ENCODE data around the gene OPCML. TPM values are rescaled to one million over a fixed set of nuclear protein-coding genes. Genes with fewer than 3 reads are reported as not detected.

The OPCML gene
- total RNA-seq, 1 donor from 2014 or later = 1.2 TPM

DNA sequence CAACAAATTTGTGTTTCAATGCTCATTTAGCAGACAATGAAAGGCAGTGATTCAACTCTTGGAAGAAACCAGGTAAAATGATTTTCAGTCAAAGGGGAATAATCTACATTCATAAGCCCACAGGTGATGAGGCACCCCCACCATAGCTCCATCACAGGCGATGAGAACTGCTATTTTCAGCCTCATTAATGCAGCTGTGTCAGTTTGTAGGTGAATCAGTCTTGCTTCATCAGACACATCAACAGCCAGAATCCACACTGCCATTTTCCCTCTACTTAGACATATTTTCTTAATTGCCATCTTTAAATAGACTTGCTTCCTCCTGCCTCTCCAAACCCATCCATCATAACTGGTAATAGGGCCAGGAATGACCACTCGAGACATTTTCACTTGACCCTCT is 701.0 kb downstream of the OPCML start:
- TF ChIP-seq, protein P1, sequence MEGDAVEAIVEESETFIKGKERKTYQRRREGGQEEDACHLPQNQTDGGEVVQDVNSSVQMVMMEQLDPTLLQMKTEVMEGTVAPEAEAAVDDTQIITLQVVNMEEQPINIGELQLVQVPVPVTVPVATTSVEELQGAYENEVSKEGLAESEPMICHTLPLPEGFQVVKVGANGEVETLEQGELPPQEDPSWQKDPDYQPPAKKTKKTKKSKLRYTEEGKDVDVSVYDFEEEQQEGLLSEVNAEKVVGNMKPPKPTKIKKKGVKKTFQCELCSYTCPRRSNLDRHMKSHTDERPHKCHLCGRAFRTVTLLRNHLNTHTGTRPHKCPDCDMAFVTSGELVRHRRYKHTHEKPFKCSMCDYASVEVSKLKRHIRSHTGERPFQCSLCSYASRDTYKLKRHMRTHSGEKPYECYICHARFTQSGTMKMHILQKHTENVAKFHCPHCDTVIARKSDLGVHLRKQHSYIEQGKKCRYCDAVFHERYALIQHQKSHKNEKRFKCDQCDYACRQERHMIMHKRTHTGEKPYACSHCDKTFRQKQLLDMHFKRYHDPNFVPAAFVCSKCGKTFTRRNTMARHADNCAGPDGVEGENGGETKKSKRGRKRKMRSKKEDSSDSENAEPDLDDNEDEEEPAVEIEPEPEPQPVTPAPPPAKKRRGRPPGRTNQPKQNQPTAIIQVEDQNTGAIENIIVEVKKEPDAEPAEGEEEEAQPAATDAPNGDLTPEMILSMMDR (conservative IDR thresholded peaks at IDR 0.05) = no peak
- H3K4me3 Mint-ChIP-seq = no peak overlapping the region
- peaks cover 3% of the 10 kb centered on the region for H3K9me3 Mint-ChIP-seq
- no peaks in the 10 kb centered on the region for H3K4me1 Mint-ChIP-seq
- no peak overlapping the region for H3K27ac Mint-ChIP-seq (ENCODE audit: unreplicated experiment)
- no peaks in the 10 kb centered on the region for H3K27me3 Mint-ChIP-seq (ENCODE audit: low read depth)
- DNase-seq (ENCODE audit: low read depth, low spot score) = no peak
- peaks cover 3% of the 10 kb centered on the region for H3K36me3 Mint-ChIP-seq (ENCODE audit: low read depth)

DNA sequence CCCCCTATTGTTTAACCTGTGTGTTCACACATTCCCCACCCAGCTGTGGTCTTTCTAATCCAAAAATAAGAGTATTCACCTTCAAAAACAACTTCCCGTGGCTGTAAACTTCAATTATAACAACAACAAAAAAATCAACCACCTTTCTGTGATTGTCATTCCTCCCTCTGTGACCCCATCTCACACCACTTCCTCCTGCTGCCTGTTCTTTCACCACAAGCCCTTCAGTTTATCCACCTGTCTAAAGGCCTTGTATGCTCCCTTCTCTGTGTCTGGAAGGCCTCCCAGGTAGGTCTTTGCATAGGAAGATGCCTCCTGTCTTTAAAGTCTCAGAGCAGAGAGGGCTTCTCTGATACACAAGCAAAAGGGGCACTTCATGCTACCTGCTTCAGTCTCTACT is 707.7 kb downstream of the OPCML start:
- Mint-ChIP-seq H3K27ac (ENCODE audit: unreplicated experiment) (no peak overlapping the region), H3K36me3 (ENCODE audit: low read depth) (peaks cover 3% of the 10 kb centered on the region), H3K4me3 (no peak overlapping the region), H3K27me3 (ENCODE audit: low read depth) (no peaks in the 10 kb centered on the region), H3K9me3 (peaks cover 3% of the 10 kb centered on the region), H3K4me1 (peaks cover 18% of the 10 kb centered on the region)
- TF ChIP-seq, protein P1 (conservative IDR thresholded peaks at IDR 0.05) = no peak
- no peak for DNase-seq (ENCODE audit: low read depth, low spot score)

DNA sequence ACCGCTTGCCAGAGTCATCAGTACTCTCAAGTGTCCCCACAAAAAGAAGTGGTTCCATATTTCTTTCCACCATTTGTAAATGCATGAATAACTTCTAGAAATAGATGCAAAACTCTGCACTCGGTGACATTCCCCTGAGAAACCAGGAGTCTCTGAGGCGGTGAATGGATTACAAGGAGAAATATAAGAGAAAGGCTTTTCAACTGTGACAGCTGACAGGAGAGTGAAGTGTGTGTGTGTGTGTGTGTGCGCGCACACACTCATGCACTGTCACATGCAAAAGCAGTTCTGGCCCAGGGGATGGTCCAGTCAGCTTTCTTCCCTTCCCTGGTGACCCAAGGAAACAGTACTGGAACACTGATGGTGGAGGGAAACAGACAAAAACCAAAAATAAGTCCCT is 710.0 kb downstream of the OPCML start:
- no peak for DNase-seq (ENCODE audit: low read depth, low spot score)

DNA sequence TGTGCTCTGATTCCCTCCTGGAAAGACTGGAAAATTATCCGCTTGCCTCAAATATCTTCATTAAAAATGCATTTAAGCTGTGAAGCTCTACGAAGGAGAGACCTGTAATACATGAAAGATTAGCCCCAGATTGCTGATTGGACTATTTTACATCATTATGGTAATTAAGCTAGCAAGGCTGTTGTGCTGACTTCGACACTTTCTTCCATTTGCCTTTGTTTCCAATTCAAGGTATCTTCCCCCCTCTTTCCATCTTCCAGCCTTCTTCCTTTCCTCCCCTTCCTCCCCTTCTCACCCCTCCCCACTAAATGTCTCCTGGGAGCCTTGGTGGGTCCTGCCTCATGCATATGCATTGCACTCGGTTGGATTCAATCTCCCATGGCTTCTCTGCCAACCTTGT is 710.8 kb downstream of the OPCML start:
- no peaks in the 10 kb centered on the region for H3K9me3 Mint-ChIP-seq
- peak overlapping the region; percentile 6 for H3K27ac Mint-ChIP-seq (ENCODE audit: unreplicated experiment)
- DNase-seq (ENCODE audit: low read depth, low spot score) = no peak
- TF ChIP-seq, protein P1 (conservative IDR thresholded peaks at IDR 0.05) = no peak
- peaks cover 18% of the 10 kb centered on the region for H3K4me1 Mint-ChIP-seq
- no peak overlapping the region for H3K4me3 Mint-ChIP-seq
- no peaks in the 10 kb centered on the region for H3K36me3 Mint-ChIP-seq (ENCODE audit: low read depth)
- H3K27me3 Mint-ChIP-seq (ENCODE audit: low read depth) = no peaks in the 10 kb centered on the region

More for the DNA sequence above, 710.0 kb downstream of the OPCML start:
- H3K36me3 Mint-ChIP-seq (ENCODE audit: low read depth) = no peaks in the 10 kb centered on the region
- H3K4me1 Mint-ChIP-seq = peaks cover 18% of the 10 kb centered on the region
- H3K4me3 Mint-ChIP-seq = no peak overlapping the region
- TF ChIP-seq, protein P1 (conservative IDR thresholded peaks at IDR 0.05) = no peak
- no peaks in the 10 kb centered on the region for H3K9me3 Mint-ChIP-seq
- no peak overlapping the region for H3K27ac Mint-ChIP-seq (ENCODE audit: unreplicated experiment)
- no peaks in the 10 kb centered on the region for H3K27me3 Mint-ChIP-seq (ENCODE audit: low read depth)

DNA sequence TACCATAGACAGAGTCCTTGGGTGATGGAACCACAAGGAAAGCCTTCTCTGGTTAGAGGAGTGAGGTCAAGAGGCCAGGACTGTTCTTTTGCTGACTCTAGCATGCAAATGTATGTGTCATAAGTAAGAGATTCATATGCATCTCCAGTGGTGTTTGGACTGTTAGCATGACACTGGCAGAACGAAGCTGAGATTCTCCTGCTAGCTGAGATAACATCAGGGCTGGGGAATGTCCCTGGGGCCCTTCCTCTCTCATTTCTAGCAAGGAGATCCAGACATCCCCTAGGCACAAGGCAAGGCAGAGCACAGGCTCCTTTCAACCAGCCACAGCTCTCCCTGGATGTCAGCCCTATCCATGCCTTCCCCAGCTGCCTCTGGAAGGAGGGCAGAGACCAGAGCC is 711.3 kb downstream of the OPCML start:
- TF ChIP-seq, protein P1 (conservative IDR thresholded peaks at IDR 0.05) = no peak
- Mint-ChIP-seq H3K27ac (ENCODE audit: unreplicated experiment) (peak overlapping the region; percentile 6), H3K4me1 (peaks cover 18% of the 10 kb centered on the region), H3K36me3 (ENCODE audit: low read depth) (no peaks in the 10 kb centered on the region), H3K4me3 (no peak overlapping the region), H3K27me3 (ENCODE audit: low read depth) (no peaks in the 10 kb centered on the region), H3K9me3 (no peaks in the 10 kb centered on the region)
- DNase-seq (ENCODE audit: low read depth, low spot score) = no peak

DNA sequence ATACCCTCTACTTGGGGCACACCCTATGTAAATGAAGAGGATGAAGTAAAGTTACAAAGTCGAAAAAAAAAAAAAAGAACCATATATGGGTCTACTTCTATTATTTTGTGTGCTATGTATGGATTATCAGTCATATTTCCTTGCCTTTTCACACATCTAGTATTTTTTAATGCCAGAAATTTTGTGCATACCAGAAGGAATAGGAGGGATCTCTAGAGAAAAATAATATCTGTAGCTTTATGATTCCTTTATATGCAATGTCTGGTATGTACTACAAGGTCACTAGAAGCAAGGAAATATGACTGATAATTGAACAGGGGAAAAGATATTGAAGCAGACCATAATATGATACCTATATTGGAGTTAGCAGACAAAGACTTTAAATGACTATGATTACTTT is 713.4 kb downstream of the OPCML start:
- TF ChIP-seq, protein P1 (conservative IDR thresholded peaks at IDR 0.05) = no peak
- H3K9me3 Mint-ChIP-seq = no peaks in the 10 kb centered on the region
- DNase-seq (ENCODE audit: low read depth, low spot score) = no peak
- no peaks in the 10 kb centered on the region for H3K36me3 Mint-ChIP-seq (ENCODE audit: low read depth)
- peaks cover 28% of the 10 kb centered on the region for H3K4me1 Mint-ChIP-seq
- no peak overlapping the region for H3K4me3 Mint-ChIP-seq
- H3K27me3 Mint-ChIP-seq (ENCODE audit: low read depth) = no peaks in the 10 kb centered on the region
- H3K27ac Mint-ChIP-seq (ENCODE audit: unreplicated experiment) = no peak overlapping the region

Data from neural crest cell (in vitro differentiated cells).